IMR-90 (cell line): Measurements from ENCODE around the gene SLC38A5. TPM values are rescaled to one million over a fixed set of nuclear protein-coding genes. Genes with fewer than 3 reads are reported as not detected.

Experiments used
- ATAC-seq: fragments of 200-7000 bp; cut with Tn5 transposase; 2 replicates; pipeline ENCODE4 v1.9.1; 2020; ENCODE audit warnings: low read depth, mild to moderate bottlenecking, moderate library complexity
- BruUV-seq: library from RNA; stranded (reverse); fragments of 400-500 nt; replicated peaks from 2 replicates; lab custom pipeline; 2021; lab: Mats Ljungman, UMichigan
- CTCF ChIA-PET: fragments of 300-600 bp; formaldehyde crosslinking; extraction: SDS; loops from one replicate; lab custom pipeline; 2021; ENCODE audit warnings: antibody characterized with exemption; lab: Yijun Ruan, JAX
- POLR2A ChIA-PET: fragments of 300-600 bp; sonication (Branson Sonifier 250); formaldehyde crosslinking; loops from one replicate; lab custom pipeline; 2022; ENCODE audit warnings: antibody characterized with exemption; ENCODE audit not compliant: unreplicated experiment; lab: Charles Lee
- DNase-seq: peaks from one replicate; pipeline ENCODE4 v3.0.0; 2013
- H2AFZ ChIP-seq: replicated peaks from 2 replicates; pipeline ENCODE3; 2013; ENCODE audit warnings: low read length, mild to moderate bottlenecking; ENCODE audit not compliant: poor library complexity
- H2AK5ac ChIP-seq: 2 replicates; pipeline ENCODE4 v1.6.1; 2013; ENCODE audit warnings: low read depth, low read length, inconsistent platforms
- H2AK9ac ChIP-seq: replicated peaks from 2 replicates; pipeline ENCODE3; 2013; ENCODE audit warnings: mild to moderate bottlenecking, low read depth, low read length, moderate library complexity; ENCODE audit not compliant: poor library complexity
- H2BK120ac ChIP-seq: 2 replicates; pipeline ENCODE4 v1.6.1; 2013; ENCODE audit warnings: low read depth, low read length, inconsistent platforms
- H2BK15ac ChIP-seq: 3 replicates; pipeline ENCODE4 v1.6.1; 2013; ENCODE audit warnings: low read depth, low read length, inconsistent platforms
- H2BK20ac ChIP-seq: 2 replicates; pipeline ENCODE4 v1.6.1; 2013; ENCODE audit warnings: low read depth, mild to moderate bottlenecking, inconsistent platforms, low read length, moderate library complexity
- H2BK5ac ChIP-seq: 2 replicates; pipeline ENCODE4 v1.6.1; 2013; ENCODE audit warnings: mild to moderate bottlenecking, low read depth, low read length, inconsistent platforms; ENCODE audit not compliant: poor library complexity, severe bottlenecking
- H3K14ac ChIP-seq: replicated peaks from 2 replicates; pipeline ENCODE4 v1.6.1; 2013; ENCODE audit warnings: low read depth, low read length, inconsistent platforms
- H3K18ac ChIP-seq: 2 replicates; pipeline ENCODE4 v1.6.1; 2013; ENCODE audit warnings: low read depth, low read length, control low read depth
- H3K23ac ChIP-seq: 2 replicates; pipeline ENCODE4 v1.6.1; 2013; ENCODE audit warnings: low read depth, low read length, inconsistent platforms
- H3K27ac ChIP-seq: 2 replicates; pipeline ENCODE4 v1.5.1; 2013; ENCODE audit warnings: mild to moderate bottlenecking, control low read depth, low read length; ENCODE audit not compliant: insufficient read depth
- H3K27me3 ChIP-seq: 2 replicates; pipeline ENCODE4 v1.6.1; 2013; ENCODE audit warnings: low read length; ENCODE audit not compliant: control insufficient read depth, insufficient read depth
- H3K36me3 ChIP-seq: 2 replicates; pipeline ENCODE4 v1.6.1; 2013; ENCODE audit warnings: low read length, mixed read lengths; ENCODE audit not compliant: control insufficient read depth, insufficient read depth
- H3K4ac ChIP-seq: 2 replicates; pipeline ENCODE4 v1.6.1; 2013; ENCODE audit warnings: low read depth, low read length, inconsistent platforms
- H3K4me1 ChIP-seq: 2 replicates; pipeline ENCODE4 v1.6.1; 2013; ENCODE audit warnings: low read length, mixed read lengths; ENCODE audit not compliant: control insufficient read depth, insufficient read depth
- H3K4me2 ChIP-seq: 2 replicates; pipeline ENCODE4 v1.6.1; 2013; ENCODE audit warnings: low read depth, mild to moderate bottlenecking, control low read depth, low read length, moderate library complexity
- H3K4me3 ChIP-seq: 2 replicates; pipeline ENCODE4 v1.5.1; 2013; ENCODE audit warnings: low read depth, mild to moderate bottlenecking, control low read depth, low read length, moderate library complexity; ENCODE audit not compliant: insufficient read depth
- H3K56ac ChIP-seq: 2 replicates; pipeline ENCODE4 v1.6.1; 2013; ENCODE audit warnings: low read length, inconsistent platforms; ENCODE audit not compliant: insufficient read depth; ENCODE audit errors: extremely low read depth
- H3K79me1 ChIP-seq, 2 experiments: 2 replicates each; pipeline ENCODE4 v1.6.1; 2013; ENCODE audit warnings: low read length in 2 of 2, inconsistent platforms in 1 of 2, low read depth in 1 of 2
- H3K9ac ChIP-seq: 2 replicates; pipeline ENCODE4 v1.6.1; 2013; ENCODE audit warnings: low read depth, low read length, control low read depth
- H3K9me1 ChIP-seq: 2 replicates; pipeline ENCODE4 v1.6.1; 2013; ENCODE audit warnings: low read length, inconsistent platforms; ENCODE audit not compliant: insufficient read depth
- H3K9me3 ChIP-seq: 2 replicates; pipeline ENCODE4 v1.6.1; 2013; ENCODE audit warnings: low read length; ENCODE audit not compliant: control insufficient read depth, insufficient read depth
- H4K20me1 ChIP-seq: 2 replicates; pipeline ENCODE4 v1.6.1; 2013; ENCODE audit warnings: low read length, inconsistent platforms; ENCODE audit not compliant: insufficient read depth
- H4K5ac ChIP-seq: 2 replicates; pipeline ENCODE4 v1.6.1; 2013; ENCODE audit warnings: mild to moderate bottlenecking, low read depth, low read length, control low read depth
- H4K8ac ChIP-seq, 2 experiments: 2 replicates each; pipeline ENCODE4 v1.6.1; 2013; ENCODE audit warnings: low read depth in 2 of 2, low read length in 2 of 2, control low read depth in 1 of 2, inconsistent platforms in 1 of 2
- H4K91ac ChIP-seq: 2 replicates; pipeline ENCODE4 v1.6.1; 2013; ENCODE audit warnings: low read depth, low read length, inconsistent platforms; ENCODE audit not compliant: insufficient read depth
- CEBPB ChIP-seq: IDR thresholded peaks from 2 replicates; pipeline ENCODE4 v1.6.1; 2012; ENCODE audit warnings: low read depth, low read length, improper control_type of control experiment
- ELK1 ChIP-seq: fragments of 150-350 bp; IDR thresholded peaks from 2 replicates; pipeline ENCODE4 v1.6.1; 2016; ENCODE audit warnings: low read depth, mild to moderate bottlenecking, low read length, moderate library complexity, borderline replicate concordance
- FOS ChIP-seq: fragments of 150-350 bp; IDR thresholded peaks from 2 replicates; pipeline ENCODE4 v1.6.1; 2016; ENCODE audit warnings: low read depth, low read length
- POLR2A ChIP-seq: IDR thresholded peaks from 2 replicates; pipeline ENCODE4 v1.6.1; 2012; ENCODE audit warnings: mild to moderate bottlenecking, low read depth, low read length
- RAD21 ChIP-seq: IDR thresholded peaks from 2 replicates; pipeline ENCODE4 v1.6.1; 2012; ENCODE audit warnings: low read length, improper control_type of control experiment
- RCOR1 ChIP-seq: IDR thresholded peaks from 2 replicates; pipeline ENCODE4 v1.6.1; 2012; ENCODE audit warnings: mild to moderate bottlenecking, low read length, improper control_type of control experiment; ENCODE audit not compliant: insufficient replicate concordance
- RFX5 ChIP-seq: IDR thresholded peaks from 2 replicates; pipeline ENCODE4 v1.8.0; 2012; ENCODE audit warnings: low read depth, mild to moderate bottlenecking, low read length, moderate library complexity
- SMC3 ChIP-seq: fragments of 150-350 bp; IDR thresholded peaks from 2 replicates; pipeline ENCODE4 v1.6.1; 2016; ENCODE audit warnings: low read depth, mild to moderate bottlenecking, antibody characterized with exemption, low read length, moderate library complexity
- WGBS, 2 experiments: methylation state at CpG; one replicate each; pipeline versions ENCODE4 v1.1.5 to v1.1.7; 2013; ENCODE audit warnings: missing lambda C conversion rate in 2 of 2; ENCODE audit not compliant: insufficient read length in 1 of 2; ENCODE audit errors: extremely low coverage in 2 of 2; 5-methylcytosine and 5-hydroxymethylcytosine counted together
- dilution Hi-C: fragments of 300-500 bp; cut with HindIII; formaldehyde crosslinking; loops from one replicate; pipeline ENCODE4 v1.14.3; 2018; ENCODE audit warnings: low sequenced_read_pairs; ENCODE audit not compliant: unreplicated experiment
- in situ Hi-C: fragments of 300-500 bp; cut with MboI; formaldehyde crosslinking; loops from 3 replicates; pipeline ENCODE4 v1.14.3; 2019; ENCODE audit warnings: low sequenced_read_pairs, inconsistent platforms, mixed read lengths
- intact Hi-C: fragments of 100-400 bp; cut with micrococcal nuclease; formaldehyde crosslinking; loops from 2 replicates; pipeline ENCODE4 v1.10.0; 2022
- polyA plus RNA-seq, 3 experiments: library from polyadenylated mRNA; depleted of rRNA; stranded (reverse); fragments of >200 nt; gene quantifications; 2 replicates each; pipeline ENCODE4 v1.2.3, GENCODE V29; 2012; ENCODE audit warnings: low replicate concordance in 1 of 3
- total RNA-seq: library from RNA; depleted of rRNA; stranded (reverse); fragments of >200 nt; gene quantifications from 2 replicates; pipeline ENCODE4 v1.2.3, GENCODE V29; 2012

Gene SLC38A5
- total and polyA plus RNA-seq, 2 of the 4 experiments (the other 2 are of a cell fraction), result 12.2 to 20.4 TPM

- ATAC-seq (no peak), DNase-seq (no peak)
- H3K4me1 ChIP-seq, result no peaks in the 10 kb centered on the region
- H3K27ac ChIP-seq, result no peak overlapping the region; the same call in 1 of the 2 replicates
- intact Hi-C loops (no loop called here), dilution Hi-C loops (no loop called here), in situ Hi-C loops (no loop called here)
- H2BK5ac ChIP-seq, result peak overlapping the region; percentile 29
- H3K9ac ChIP-seq, result peak overlapping the region; percentile 64; the same call in 1 of the 2 replicates
- H4K8ac ChIP-seq, result peak overlapping the region; percentile 47 to 80
- no CpG with 5 or more reads among the region's 5 CpGs for WGBS, 2 experiments
- H3K4me2 ChIP-seq, result peak overlapping the region; percentile 72; the same call in 1 of the 2 replicates
- no peak overlapping the region for H2BK120ac ChIP-seq
- H2AK9ac ChIP-seq, result no peak overlapping the region
- no TSS peak for BruUV-seq
- no peaks in the 10 kb centered on the region for H3K9me3 ChIP-seq
- no peak overlapping the region; the same call in 1 of the 2 replicates for H3K56ac ChIP-seq
- H2BK20ac ChIP-seq, result no peak overlapping the region
- no peak overlapping the region for H3K4ac ChIP-seq
- no peak overlapping the region for H4K5ac ChIP-seq
- H3K18ac ChIP-seq, result no peak overlapping the region
- no peak overlapping the region for H2AK5ac ChIP-seq
- H4K91ac ChIP-seq, result no peak overlapping the region
- TF ChIP-seq ELK1 (no peak), FOS (no peak), RCOR1 (no peak), CEBPB (no peak), POLR2A (no peak), SMC3 (no peak), RAD21 (no peak), RFX5 (no peak)
- CTCF ChIA-PET, result interaction anchor here (0.6 kb wide), 1 partner anchor 20 kb away, joined by 4 read pairs; no protein-coding TSS in a partner anchor
- H3K9me1 ChIP-seq, result peaks cover 7% of the 10 kb centered on the region
- peaks cover 0 to 23% of the 10 kb centered on the region in 2 experiments; a peak in 2 of 4 replicates for H3K79me1 ChIP-seq
- H3K27me3 ChIP-seq, result no peaks in the 10 kb centered on the region
- H3K14ac ChIP-seq, result peak overlapping the region; percentile 64; the same call in 1 of the 2 replicates
- POLR2A ChIA-PET, result no interaction called here
- peak overlapping the region; percentile 82 for H3K4me3 ChIP-seq
- H2BK15ac ChIP-seq, result no peak overlapping the region
- H4K20me1 ChIP-seq, result no peaks in the 10 kb centered on the region; the same call in 1 of the 2 replicates
- H2AFZ ChIP-seq, result peak overlapping the region; percentile 92
- H3K36me3 ChIP-seq, result no peaks in the 10 kb centered on the region
- no peak overlapping the region for H3K23ac ChIP-seq
Measured at GRCh38 chrX:48475296-48475695, 5.2 kb upstream of the SLC38A5 start.
